Left lung (tissue), 10 donors: ENCODE results near the gene EIF5A2. TPM values are rescaled to one million over a fixed set of nuclear protein-coding genes. Genes with fewer than 3 reads are reported as not detected.
"Not testable (repeated sequence)": the region's sequence is repeated elsewhere in the genome, so short reads cannot be mapped to it uniquely, and the experiment has no call there.

Experiments
- ATAC-seq: fragments of 200-7000 bp; cut with Tn5 transposase; one replicate; pipeline ENCODE4 v1.9.1; 2020; ENCODE audit warnings: moderate library complexity
- DNase-seq, 4 donors: peaks; one replicate each; pipeline ENCODE4 v3.0.0-alpha.2; 2013 to 2020
- H3K27ac ChIP-seq, 2 donors: fragments of 200-600 bp; sonication (generic) in 1 of 2; one replicate each; pipeline versions ENCODE4 v1.5.0 to v1.8.0; 2020 to 2021
- H3K27me3 ChIP-seq, 2 donors: fragments of 200-600 bp; sonication (generic) in 1 of 2; one replicate each; pipeline versions ENCODE4 v1.5.0 to v1.8.0; 2020 to 2021
- H3K36me3 ChIP-seq, 2 donors: fragments of 200-600 bp; sonication (generic) in 1 of 2; one replicate each; pipeline versions ENCODE4 v1.5.0 to v1.8.0; 2020 to 2021
- H3K4me1 ChIP-seq, 2 donors: fragments of 200-600 bp; one replicate each; pipeline ENCODE4 v1.8.0; 2021
- H3K4me3 ChIP-seq, 2 donors: fragments of 200-600 bp; sonication (generic) in 1 of 2; one replicate each; pipeline versions ENCODE4 v1.5.0 to v1.8.0; 2020 to 2021; ENCODE audit warnings: mild to moderate bottlenecking in 1 of 2
- H3K9me3 ChIP-seq, 2 donors: fragments of 200-600 bp; sonication (generic) in 1 of 2; one replicate each; pipeline versions ENCODE4 v1.5.0 to v1.8.0; 2020 to 2021
- intact Hi-C, 2 donors: fragments of 100-400 bp; cut with DNase I; formaldehyde crosslinking; loops; one replicate each; pipeline versions ENCODE4 v1.11.2 to v1.14.2; 2022
- polyA plus RNA-seq, 6 donors: library from polyadenylated mRNA; unstranded; fragments of 120-200 nt; gene quantifications; one replicate each; pipeline ENCODE4 v1.2.1, GENCODE V29; 2013; ENCODE audit not compliant: insufficient read length in 6 of 6
- total RNA-seq, 2 donors: library from RNA; stranded (reverse); fragmentation: NEBNext Ultra II Directional; extraction: Animal tissue kit (Norgen Biotek cat#: 25700); gene quantifications; one replicate each; pipeline ENCODE4 v1.2.1, GENCODE V29; 2021
- TF ChIP-seq, protein P1 (sequence below), 2 donors: fragments of 200-600 bp; sonication (generic) in 1 of 2; IDR thresholded peaks; one replicate each; pipeline versions ENCODE4 v1.5.0 to v1.8.0; 2021; ENCODE audit warnings: antibody characterized with exemption in 2 of 2
- donor health status: DM: no; HTN: yes; CAD: no.
- donor health status: DM: no; HTN: no; CAD: no.

Gene EIF5A2
- total and polyA plus RNA-seq, 8 donors = 5.2 to 8.2 (median 5.8) TPM

DNA sequence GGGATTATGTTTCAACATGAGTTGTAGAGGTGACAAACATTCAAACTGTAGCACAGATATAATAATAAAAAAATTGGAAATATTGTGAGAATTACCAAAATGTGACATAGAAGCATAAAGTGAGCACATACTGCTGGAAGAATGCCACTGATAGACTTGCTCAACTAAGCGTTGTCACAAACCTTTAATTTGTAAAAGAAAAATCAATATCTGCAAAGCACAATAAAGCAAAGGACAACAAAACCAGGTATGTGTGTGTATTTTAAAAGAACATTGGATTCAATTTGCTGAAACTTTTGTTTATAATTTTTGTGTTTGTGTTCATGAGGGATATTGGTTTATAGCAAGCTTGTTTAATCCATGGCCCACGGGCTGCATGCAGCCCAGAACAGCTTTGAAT is 40.8 kb upstream of the EIF5A2 start:
- no peak for DNase-seq
- Histone ChIP-seq H3K9me3 (no peaks in the 10 kb centered on the region), H3K27ac (no peak overlapping the region), H3K36me3 (no peaks in the 10 kb centered on the region), H3K4me1 (no peaks in the 10 kb centered on the region), H3K4me3 (no peak overlapping the region), H3K27me3 (no peaks in the 10 kb centered on the region)
- TF ChIP-seq, protein P1, sequence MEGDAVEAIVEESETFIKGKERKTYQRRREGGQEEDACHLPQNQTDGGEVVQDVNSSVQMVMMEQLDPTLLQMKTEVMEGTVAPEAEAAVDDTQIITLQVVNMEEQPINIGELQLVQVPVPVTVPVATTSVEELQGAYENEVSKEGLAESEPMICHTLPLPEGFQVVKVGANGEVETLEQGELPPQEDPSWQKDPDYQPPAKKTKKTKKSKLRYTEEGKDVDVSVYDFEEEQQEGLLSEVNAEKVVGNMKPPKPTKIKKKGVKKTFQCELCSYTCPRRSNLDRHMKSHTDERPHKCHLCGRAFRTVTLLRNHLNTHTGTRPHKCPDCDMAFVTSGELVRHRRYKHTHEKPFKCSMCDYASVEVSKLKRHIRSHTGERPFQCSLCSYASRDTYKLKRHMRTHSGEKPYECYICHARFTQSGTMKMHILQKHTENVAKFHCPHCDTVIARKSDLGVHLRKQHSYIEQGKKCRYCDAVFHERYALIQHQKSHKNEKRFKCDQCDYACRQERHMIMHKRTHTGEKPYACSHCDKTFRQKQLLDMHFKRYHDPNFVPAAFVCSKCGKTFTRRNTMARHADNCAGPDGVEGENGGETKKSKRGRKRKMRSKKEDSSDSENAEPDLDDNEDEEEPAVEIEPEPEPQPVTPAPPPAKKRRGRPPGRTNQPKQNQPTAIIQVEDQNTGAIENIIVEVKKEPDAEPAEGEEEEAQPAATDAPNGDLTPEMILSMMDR (IDR thresholded peaks at IDR 0.05) = no peak
- intact Hi-C loops = no loop called here
- ATAC-seq = no peak

DNA sequence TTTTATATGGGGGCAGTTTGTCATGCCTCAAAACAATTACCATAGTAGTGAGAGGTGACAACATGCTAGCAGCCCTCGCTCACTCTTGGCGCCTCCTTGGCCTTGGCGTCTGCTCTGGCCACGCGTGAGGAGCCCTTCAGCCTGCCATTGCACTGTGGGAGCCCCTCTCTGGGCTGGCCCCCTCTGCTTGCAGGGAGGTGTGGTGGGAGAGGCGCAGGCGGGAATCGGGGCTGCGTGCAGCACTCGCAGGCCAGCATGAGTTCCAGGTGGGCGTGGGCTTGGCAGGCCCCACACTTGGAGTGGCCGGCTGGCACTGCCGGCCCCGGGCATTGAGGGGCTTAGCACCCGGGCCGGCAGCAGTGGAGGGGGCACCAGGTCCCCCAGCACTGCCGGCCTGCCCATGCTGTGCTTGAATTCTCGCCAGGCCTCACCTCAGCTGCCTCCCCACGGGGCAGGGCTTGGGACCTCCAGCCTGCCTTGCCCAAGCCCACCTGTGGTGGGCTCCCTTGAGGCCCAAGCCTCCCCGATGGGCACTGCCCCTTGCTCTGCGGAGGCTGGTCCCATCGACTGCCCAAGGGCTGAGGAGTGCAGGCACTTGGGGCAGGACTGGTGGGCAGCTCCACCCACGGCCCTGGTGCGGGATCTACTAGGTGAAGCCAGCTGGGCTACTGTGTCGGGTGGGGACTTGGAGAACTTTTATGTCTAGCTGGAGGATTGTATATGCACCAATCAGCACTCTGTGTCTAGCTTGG is 38.8 kb upstream of the EIF5A2 start:
- no peaks in the 10 kb centered on the region for H3K27me3 ChIP-seq
- ATAC-seq = no peak
- H3K27ac ChIP-seq = no peak overlapping the region
- H3K36me3 ChIP-seq = no peaks in the 10 kb centered on the region
- intact Hi-C loops = no loop called here
- H3K9me3 ChIP-seq = no peaks in the 10 kb centered on the region
- H3K4me1 ChIP-seq = no peaks in the 10 kb centered on the region
- DNase-seq = no peak
- TF ChIP-seq, protein P1 (IDR thresholded peaks at IDR 0.05) = no peak
- H3K4me3 ChIP-seq = no peak overlapping the region

DNA sequence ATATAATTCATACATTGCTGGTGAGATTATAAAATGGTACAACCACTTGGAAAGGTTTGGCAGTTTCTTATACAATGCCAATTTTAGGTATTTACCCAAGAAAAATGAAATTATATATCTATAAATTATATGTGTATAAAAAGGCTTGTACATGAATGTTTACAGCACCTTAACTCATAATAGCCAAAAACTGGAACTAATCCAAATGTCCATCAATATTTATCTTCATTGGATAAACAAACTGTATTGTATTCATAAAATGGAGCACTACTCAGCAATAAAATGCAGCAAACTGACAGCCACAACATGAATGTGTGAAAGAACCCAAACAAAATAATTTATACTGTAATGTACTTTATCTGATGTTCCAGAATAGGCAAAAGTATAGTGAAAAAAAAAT is 33.6 kb upstream of the EIF5A2 start:
- H3K4me3 ChIP-seq = no peak overlapping the region
- no peaks in the 10 kb centered on the region for H3K36me3 ChIP-seq
- H3K27ac ChIP-seq = no peak overlapping the region
- DNase-seq = no peak
- ATAC-seq = no peak
- TF ChIP-seq, protein P1 (IDR thresholded peaks at IDR 0.05) = no peak
- intact Hi-C loops = no loop called here
- H3K27me3 ChIP-seq = no peaks in the 10 kb centered on the region
- H3K9me3 ChIP-seq = peaks cover 0 to 32% of the 10 kb centered on the region in 2 donors
- H3K4me1 ChIP-seq = no peaks in the 10 kb centered on the region

DNA sequence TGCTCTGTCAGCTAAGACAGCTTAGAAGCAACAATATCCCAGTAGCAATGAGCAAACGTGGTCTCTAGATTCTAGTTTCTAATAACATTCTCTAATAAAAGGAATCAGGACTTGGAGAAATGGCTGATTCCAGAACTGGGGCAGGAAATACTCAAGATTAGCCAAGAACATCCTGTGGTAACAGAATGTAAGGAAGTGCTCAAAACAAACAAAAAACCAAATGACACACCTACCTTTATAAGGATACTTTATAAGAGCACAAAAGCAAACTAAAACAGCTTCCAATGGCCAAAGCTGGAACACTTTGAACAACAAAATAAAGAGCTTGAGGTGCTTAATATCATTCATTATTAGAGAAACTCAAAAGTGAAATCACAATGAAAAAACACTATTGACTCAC is 33.1 kb upstream of the EIF5A2 start:
- no peaks in the 10 kb centered on the region for H3K27me3 ChIP-seq
- no peaks in the 10 kb centered on the region for H3K4me1 ChIP-seq
- TF ChIP-seq, protein P1 (IDR thresholded peaks at IDR 0.05) = no peak
- no peak for DNase-seq
- H3K27ac ChIP-seq = no peak overlapping the region
- H3K9me3 ChIP-seq = peaks cover 0 to 35% of the 10 kb centered on the region in 2 donors
- intact Hi-C loops = no loop called here
- H3K4me3 ChIP-seq = no peak overlapping the region
- ATAC-seq = no peak
- H3K36me3 ChIP-seq = no peaks in the 10 kb centered on the region

DNA sequence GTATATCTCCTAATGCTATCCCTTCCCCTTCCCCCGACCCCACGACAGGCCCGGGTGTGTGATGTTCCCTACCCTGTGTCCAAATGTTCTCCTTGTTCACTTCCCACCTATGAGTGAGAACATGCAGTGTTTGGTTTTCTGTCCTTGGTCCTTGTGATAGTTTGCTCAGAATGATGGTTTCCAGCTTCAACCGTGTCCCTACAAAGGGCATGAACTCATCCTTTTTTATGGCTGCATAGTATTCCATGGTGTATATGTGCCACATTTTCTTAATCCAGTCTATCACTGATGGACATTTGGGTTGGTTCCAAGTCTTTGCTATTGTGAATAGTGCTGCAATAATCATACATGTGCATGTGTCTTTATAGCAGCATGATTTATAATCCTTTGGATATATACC is 24.6 kb upstream of the EIF5A2 start:
- ATAC-seq, H3K27me3 ChIP-seq, H3K4me1 ChIP-seq, H3K4me3 ChIP-seq, H3K27ac ChIP-seq, DNase-seq, H3K36me3 ChIP-seq, intact Hi-C loops: not testable (repeated sequence)
- H3K9me3 ChIP-seq = peaks cover 0 to 11% of the 10 kb centered on the region in 2 donors

DNA sequence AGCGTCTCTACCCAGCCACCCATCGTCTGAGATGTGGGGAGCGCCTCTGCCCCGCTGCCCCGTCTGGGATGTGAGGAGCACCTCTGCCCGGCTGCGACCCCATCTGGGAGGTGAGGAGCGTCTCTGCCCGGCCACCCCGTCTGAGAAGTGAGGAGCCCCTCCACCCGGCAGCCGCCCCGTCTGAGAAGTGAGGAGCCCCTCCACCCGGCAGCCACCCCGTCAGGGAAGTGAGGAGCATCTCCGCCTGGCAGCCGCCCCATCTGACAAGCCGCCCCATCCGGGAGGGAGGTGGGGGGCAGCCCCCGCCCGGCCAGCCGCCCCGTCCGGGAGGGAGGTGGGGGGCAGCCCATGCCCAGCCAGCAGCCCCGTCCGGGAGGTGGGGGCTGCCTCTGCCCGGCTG is 15.1 kb upstream of the EIF5A2 start:
- H3K4me1 ChIP-seq, H3K36me3 ChIP-seq, H3K27ac ChIP-seq, H3K27me3 ChIP-seq, DNase-seq, ATAC-seq, H3K4me3 ChIP-seq, intact Hi-C loops: not testable (repeated sequence)
- peaks cover 0 to 27% of the 10 kb centered on the region in 2 donors for H3K9me3 ChIP-seq
